Activated CD8-positive, alpha-beta memory T cell treated with anti-CD3 and anti-CD28 coated beads, Interleukin-2, amount 10 ng/mL, durations not matched to agents 7 days and 5 days (primary cell): ENCODE results near the gene C19orf18. TPM values are rescaled to one million over a fixed set of nuclear protein-coding genes. Genes with fewer than 3 reads are reported as not detected.
"Not testable (repeated sequence)": the region's sequence is repeated elsewhere in the genome, so short reads cannot be mapped to it uniquely, and the experiment has no call there.

ENCODE experiments used
- ATAC-seq: fragments of 150-1000 bp; cut with Tn5 transposase; one replicate; pipeline ENCODE4 v1.10.0; 2021; ENCODE audit warnings: moderate library complexity
- CTCF ChIA-PET: fragments of 350-600 bp; sonication (Branson Sonifier 250); formaldehyde crosslinking; loops from one replicate; lab custom pipeline; 2021; ENCODE audit warnings: antibody characterized with exemption; lab: Charles Lee
- DNase-seq: peaks from one replicate; pipeline ENCODE4 v3.0.0-alpha.2; 2020
- H3K27ac Mint-ChIP-seq: one replicate; pipeline ENCODE4 v1.8.0; 2021; ENCODE audit warnings: mild to moderate bottlenecking, mixed read lengths
- H3K27me3 Mint-ChIP-seq: one replicate; pipeline ENCODE4 v1.8.0; 2021; ENCODE audit warnings: mixed read lengths
- H3K36me3 Mint-ChIP-seq: one replicate; pipeline ENCODE4 v1.8.0; 2021; ENCODE audit warnings: mild to moderate bottlenecking, mixed read lengths
- H3K4me1 Mint-ChIP-seq: one replicate; pipeline ENCODE4 v1.8.0; 2021; ENCODE audit warnings: mixed read lengths
- H3K4me3 Mint-ChIP-seq: one replicate; pipeline ENCODE4 v1.8.0; 2021; ENCODE audit warnings: mild to moderate bottlenecking, moderate library complexity, mixed read lengths
- H3K9me3 Mint-ChIP-seq: one replicate; pipeline ENCODE4 v1.8.0; 2022; ENCODE audit warnings: low read depth, mixed read lengths
- total RNA-seq, 2 experiments: library from RNA; stranded (reverse); gene quantifications; one replicate each; pipeline ENCODE4 v1.2.3, GENCODE V29; 2021

C19orf18 gene
- total RNA-seq, 2 experiments from 2014 or later = 0.33 to 0.88 TPM

- Mint-ChIP-seq H3K36me3 (peaks cover 70% of the 10 kb centered on the region), H3K9me3 (peaks cover 31% of the 10 kb centered on the region), H3K27me3 (no peaks in the 10 kb centered on the region), H3K4me3 (peak within 1 kb of the TSS; percentile 83), H3K4me1 (peaks cover 7% of the 10 kb centered on the region), H3K27ac (peak within 1 kb of the TSS; percentile 87)
- ATAC-seq (peak; percentile 99), DNase-seq (peak; percentile 81)
- CTCF ChIA-PET = no interaction called here
These were observed 39.3 kb downstream of the C19orf18 start, which contains the start of gene ZNF418 for GRCh38 chr19:57934820-57935665. Gene ZNF418, minus strand, starts transcription at chr19:57935402. Its CDS starts 1,580 bp downstream, at chr19:57933822.

GRCh38 chr19:57927587-57927986 is 46.7 kb downstream of the C19orf18 start:
- CTCF ChIA-PET = no interaction called here
- no peak for ATAC-seq

GRCh38 chr19:57916168-57916995 is 58.0 kb downstream of the C19orf18 start, which contains the start of gene ZNF417:
Gene ZNF417, minus strand, starts transcription at chr19:57916592. Its CDS starts 181 bp downstream, at chr19:57916411.
- CTCF ChIA-PET = interaction anchor here (0.9 to 1.2 kb wide), 3 partner anchors 14 to 189 kb away, joined by 4 to 8 read pairs (median 5); partner anchors contain the start of gene ZNF671
- Mint-ChIP-seq H3K36me3 (peaks cover 66% of the 10 kb centered on the region), H3K27ac (peak within 1 kb of the TSS; percentile 96), H3K4me1 (peaks cover 33% of the 10 kb centered on the region), H3K4me3 (peak within 1 kb of the TSS; percentile 90), H3K9me3 (peaks cover 23% of the 10 kb centered on the region)
- peak; percentile 92 for DNase-seq
- H3K27me3 Mint-ChIP-seq = not testable (repeated sequence)
- peak; percentile 99 for ATAC-seq

More at GRCh38 chr19:57927587-57927986, 46.7 kb downstream of the C19orf18 start:
- no peaks in the 10 kb centered on the region for H3K4me1 Mint-ChIP-seq
- DNase-seq = no peak
- H3K9me3 Mint-ChIP-seq = peaks cover 38% of the 10 kb centered on the region
- peaks cover 59% of the 10 kb centered on the region for H3K36me3 Mint-ChIP-seq
- no peaks in the 10 kb centered on the region for H3K27me3 Mint-ChIP-seq
- H3K27ac Mint-ChIP-seq = no peak overlapping the region
- no peak overlapping the region for H3K4me3 Mint-ChIP-seq

GRCh38 chr19:57914531-57914930 is 59.8 kb downstream of the C19orf18 start:
- H3K27me3 Mint-ChIP-seq = no peaks in the 10 kb centered on the region
- CTCF ChIA-PET = no interaction called here
- H3K27ac Mint-ChIP-seq = no peak overlapping the region
- H3K36me3 Mint-ChIP-seq = peaks cover 70% of the 10 kb centered on the region
- peaks cover 33% of the 10 kb centered on the region for H3K4me1 Mint-ChIP-seq
- DNase-seq = no peak
- peaks cover 23% of the 10 kb centered on the region for H3K9me3 Mint-ChIP-seq
- no peak overlapping the region for H3K4me3 Mint-ChIP-seq
- no peak for ATAC-seq

Other genes with a start within 250 kb of the C19orf18 start
- gene ZNF671, start 246.9 kb downstream of the C19orf18 start, total RNA-seq = 10 to 100 TPM; 13.0 to 13.8 TPM
- gene ZNF776, start 227.7 kb downstream of the C19orf18 start, total RNA-seq = 10 to 100 TPM; 15.4 to 18.1 TPM
- gene ZNF586, start 204.9 kb downstream of the C19orf18 start, total RNA-seq = 10 to 100 TPM; 20.4 to 23.0 TPM
- 10 to 100 TPM in 1 of 2 experiments, 1 to 10 TPM in 1; 9.7 to 11.1 TPM for gene ZNF552, start 159.6 kb downstream of the C19orf18 start, total RNA-seq
- 10 to 100 TPM; 14.6 to 19.3 TPM for gene ZNF587B, start 144.2 kb downstream of the C19orf18 start, total RNA-seq
- 10 to 100 TPM; 30.8 to 41.2 TPM for gene ZNF587, start 124.7 kb downstream of the C19orf18 start, total RNA-seq
- 10 to 100 TPM; 26.7 to 28.1 TPM for gene ZNF814, start 85.5 kb downstream of the C19orf18 start, total RNA-seq
- gene ZNF417, start 57.9 kb downstream of the C19orf18 start, total RNA-seq = 10 to 100 TPM; 17.8 to 24.0 TPM
- gene ZNF418, start 39.1 kb downstream of the C19orf18 start, total RNA-seq = 1 to 10 TPM; 5.7 to 6.6 TPM
- 1 to 10 TPM; 7.6 to 9.3 TPM for gene ZNF256, start 26.8 kb downstream of the C19orf18 start, total RNA-seq
- gene ZNF606, start 28.3 kb upstream of the C19orf18 start, total RNA-seq = 10 to 100 TPM; 11.6 to 12.8 TPM
- not detected for gene ZSCAN1, start 59.5 kb upstream of the C19orf18 start, total RNA-seq
- under 1 TPM; 0.49 to 0.76 TPM for gene ZNF135, start 84.7 kb upstream of the C19orf18 start, total RNA-seq
- 10 to 100 TPM; 15.9 to 24.8 TPM for gene ZSCAN18, start 123.7 kb upstream of the C19orf18 start, total RNA-seq
- 1 to 10 TPM; 4.0 to 4.6 TPM for gene ZNF329, start 176.3 kb upstream of the C19orf18 start, total RNA-seq
- 10 to 100 TPM; 30.1 to 36.0 TPM for gene ZNF274, start 208.5 kb upstream of the C19orf18 start, total RNA-seq